Breast epithelium (tissue), 4 donors: ENCODE measurements around the gene KCNIP3. TPM values are rescaled to one million over a fixed set of nuclear protein-coding genes. Genes with fewer than 3 reads are reported as not detected.

Experiments
- DNase-seq, 2 donors: peaks; one replicate each; pipeline ENCODE4 v3.0.0-alpha.2; 2019; ENCODE audit warnings: low spot score in 2 of 2
- H3K27ac ChIP-seq, 2 donors: fragments of 200-600 bp; sonication (generic) in 1 of 2; one replicate each; pipeline ENCODE4 v1.5.1; 2016 to 2019; ENCODE audit warnings: mild to moderate bottlenecking in 1 of 2
- H3K27me3 ChIP-seq, 2 donors: fragments of 200-600 bp; sonication (generic) in 1 of 2; one replicate each; pipeline versions ENCODE4 v1.5.1 to v1.6.0; 2017 to 2019; ENCODE audit warnings: control low read depth in 1 of 2, mild to moderate bottlenecking in 1 of 2
- H3K36me3 ChIP-seq: fragments of 200-600 bp; one replicate; pipeline ENCODE4 v1.5.1; 2019
- H3K4me1 ChIP-seq, 2 donors: fragments of 200-600 bp; sonication (generic); one replicate each; pipeline ENCODE4 v1.5.1; 2016 to 2019; ENCODE audit warnings: control low read depth in 1 of 2
- H3K4me3 ChIP-seq, 3 donors: fragments of 200-600 bp; sonication (generic); 1 replicate in 2 of 3; 2 replicates in 1 of 3; pipeline ENCODE4 v1.5.1; 2016 to 2019; ENCODE audit warnings: mild to moderate bottlenecking in 3 of 3, moderate library complexity in 2 of 3
- H3K9me3 ChIP-seq, 2 donors: fragments of 200-600 bp; sonication (generic) in 1 of 2; one replicate each; pipeline ENCODE4 v1.5.1; 2016 to 2019; ENCODE audit warnings: control low read depth in 1 of 2
- POLR2A ChIP-seq: fragments of 450-650 bp; IDR thresholded peaks from one replicate; pipeline ENCODE4 v1.6.1; 2016; ENCODE audit warnings: antibody characterized with exemption, mild to moderate bottlenecking, moderate library complexity
- POLR2AphosphoS5 ChIP-seq, 3 donors: sonication (generic); formaldehyde crosslinking; IDR thresholded peaks; one replicate each; pipeline ENCODE4 v1.6.1; 2017; ENCODE audit warnings: antibody characterized with exemption in 3 of 3
- intact Hi-C: fragments of 100-400 bp; cut with DNase I; formaldehyde crosslinking; loops from one replicate; pipeline ENCODE4 v1.15.1; 2023; ENCODE audit warnings: low total_unique reads
- total RNA-seq, 3 donors: library from RNA; depleted of rRNA; stranded (reverse); fragments of >200 nt; gene quantifications; one replicate each; pipeline ENCODE4 v1.1.0, GENCODE V29; 2016
- TF ChIP-seq, protein P1 (sequence below), 3 donors: fragments of 450-650 bp; IDR thresholded peaks; one replicate each; pipeline ENCODE4 v1.5.1; 2016 to 2017; ENCODE audit warnings: antibody characterized with exemption in 3 of 3, mild to moderate bottlenecking in 3 of 3, moderate library complexity in 3 of 3

The KCNIP3 gene
- total RNA-seq, 3 donors from 2014 or later = 14.4 to 30.1 (median 15.1) TPM

GRCh38 chr2:95316466-95317122, 19.4 kb downstream of the KCNIP3 start:
- intact Hi-C loops = no loop called here
- TF ChIP-seq POLR2AphosphoS5 (IDR thresholded peaks at IDR 0.05) = no peak
- TF ChIP-seq POLR2A = no peak
- TF ChIP-seq, protein P1, sequence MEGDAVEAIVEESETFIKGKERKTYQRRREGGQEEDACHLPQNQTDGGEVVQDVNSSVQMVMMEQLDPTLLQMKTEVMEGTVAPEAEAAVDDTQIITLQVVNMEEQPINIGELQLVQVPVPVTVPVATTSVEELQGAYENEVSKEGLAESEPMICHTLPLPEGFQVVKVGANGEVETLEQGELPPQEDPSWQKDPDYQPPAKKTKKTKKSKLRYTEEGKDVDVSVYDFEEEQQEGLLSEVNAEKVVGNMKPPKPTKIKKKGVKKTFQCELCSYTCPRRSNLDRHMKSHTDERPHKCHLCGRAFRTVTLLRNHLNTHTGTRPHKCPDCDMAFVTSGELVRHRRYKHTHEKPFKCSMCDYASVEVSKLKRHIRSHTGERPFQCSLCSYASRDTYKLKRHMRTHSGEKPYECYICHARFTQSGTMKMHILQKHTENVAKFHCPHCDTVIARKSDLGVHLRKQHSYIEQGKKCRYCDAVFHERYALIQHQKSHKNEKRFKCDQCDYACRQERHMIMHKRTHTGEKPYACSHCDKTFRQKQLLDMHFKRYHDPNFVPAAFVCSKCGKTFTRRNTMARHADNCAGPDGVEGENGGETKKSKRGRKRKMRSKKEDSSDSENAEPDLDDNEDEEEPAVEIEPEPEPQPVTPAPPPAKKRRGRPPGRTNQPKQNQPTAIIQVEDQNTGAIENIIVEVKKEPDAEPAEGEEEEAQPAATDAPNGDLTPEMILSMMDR (IDR thresholded peaks at IDR 0.05) = no peak
- Histone ChIP-seq H3K4me1 (peaks cover 4 to 23% of the 10 kb centered on the region in 2 donors), H3K27ac (peak overlapping the region in 1 of 2 donors; percentile 44), H3K4me3 (no peak overlapping the region), H3K36me3 (no peaks in the 10 kb centered on the region), H3K9me3 (no peaks in the 10 kb centered on the region), H3K27me3 (no peaks in the 10 kb centered on the region)
- no peak for DNase-seq

GRCh38 chr2:95317123-95317500, 20.0 kb downstream of the KCNIP3 start:
- TF ChIP-seq, protein P1 (IDR thresholded peaks at IDR 0.05) = no peak
- TF ChIP-seq POLR2A (no peak), POLR2AphosphoS5 (IDR thresholded peaks at IDR 0.05) (no peak)
- intact Hi-C loops = no loop called here
- H3K9me3 ChIP-seq = no peaks in the 10 kb centered on the region
- H3K27me3 ChIP-seq = no peaks in the 10 kb centered on the region
- H3K4me3 ChIP-seq = no peak overlapping the region
- no peaks in the 10 kb centered on the region for H3K36me3 ChIP-seq
- DNase-seq = no peak
- H3K4me1 ChIP-seq = peaks cover 4 to 23% of the 10 kb centered on the region in 2 donors
- H3K27ac ChIP-seq = no peak overlapping the region

DNA sequence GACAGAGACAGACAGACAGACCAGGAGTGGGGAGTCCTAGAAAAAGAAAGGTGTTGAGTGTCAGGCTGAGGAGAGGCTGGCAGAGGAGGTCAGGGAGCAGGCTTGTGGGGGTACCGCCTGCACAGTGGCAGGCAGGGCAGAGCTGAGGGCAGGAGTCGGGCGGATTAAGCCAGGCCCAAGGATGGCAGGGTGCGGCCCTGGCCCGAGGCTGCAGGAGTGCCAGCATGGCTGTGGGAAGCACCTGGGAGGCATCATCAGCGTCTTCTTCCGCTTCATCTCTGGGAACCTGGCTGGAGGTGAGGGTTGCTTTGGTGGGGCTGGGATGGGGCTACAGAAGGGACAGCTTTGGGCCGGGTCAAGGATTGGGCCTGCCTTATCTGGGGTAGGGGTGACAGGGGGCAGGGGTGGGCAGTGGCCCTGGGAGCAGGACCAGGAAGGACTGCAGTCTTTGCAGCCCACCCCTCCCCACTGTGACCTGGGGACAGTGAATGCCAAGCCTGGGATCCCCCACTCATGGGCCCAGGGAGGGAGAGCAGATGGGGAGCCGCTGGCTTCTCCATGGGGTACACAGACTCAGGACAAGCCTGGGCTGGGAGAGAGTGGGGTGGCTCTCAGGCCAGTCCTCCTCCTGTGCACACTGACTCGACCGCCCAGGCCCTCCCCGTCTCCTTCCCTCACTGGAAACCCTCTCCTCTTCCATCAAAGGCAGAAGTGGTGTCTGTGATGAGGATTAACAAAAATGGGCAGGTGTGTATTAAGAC, 20.7 kb downstream of the KCNIP3 start:
- DNase-seq = no peak
- Histone ChIP-seq H3K36me3 (no peaks in the 10 kb centered on the region), H3K4me3 (no peak overlapping the region), H3K27ac (no peak overlapping the region), H3K9me3 (no peaks in the 10 kb centered on the region), H3K27me3 (no peaks in the 10 kb centered on the region), H3K4me1 (peaks cover 4 to 23% of the 10 kb centered on the region in 2 donors)
- intact Hi-C loops = no loop called here
- TF ChIP-seq POLR2A = no peak
- no peak for TF ChIP-seq POLR2AphosphoS5 (IDR thresholded peaks at IDR 0.05)
- TF ChIP-seq, protein P1 (IDR thresholded peaks at IDR 0.05) = no peak

DNA sequence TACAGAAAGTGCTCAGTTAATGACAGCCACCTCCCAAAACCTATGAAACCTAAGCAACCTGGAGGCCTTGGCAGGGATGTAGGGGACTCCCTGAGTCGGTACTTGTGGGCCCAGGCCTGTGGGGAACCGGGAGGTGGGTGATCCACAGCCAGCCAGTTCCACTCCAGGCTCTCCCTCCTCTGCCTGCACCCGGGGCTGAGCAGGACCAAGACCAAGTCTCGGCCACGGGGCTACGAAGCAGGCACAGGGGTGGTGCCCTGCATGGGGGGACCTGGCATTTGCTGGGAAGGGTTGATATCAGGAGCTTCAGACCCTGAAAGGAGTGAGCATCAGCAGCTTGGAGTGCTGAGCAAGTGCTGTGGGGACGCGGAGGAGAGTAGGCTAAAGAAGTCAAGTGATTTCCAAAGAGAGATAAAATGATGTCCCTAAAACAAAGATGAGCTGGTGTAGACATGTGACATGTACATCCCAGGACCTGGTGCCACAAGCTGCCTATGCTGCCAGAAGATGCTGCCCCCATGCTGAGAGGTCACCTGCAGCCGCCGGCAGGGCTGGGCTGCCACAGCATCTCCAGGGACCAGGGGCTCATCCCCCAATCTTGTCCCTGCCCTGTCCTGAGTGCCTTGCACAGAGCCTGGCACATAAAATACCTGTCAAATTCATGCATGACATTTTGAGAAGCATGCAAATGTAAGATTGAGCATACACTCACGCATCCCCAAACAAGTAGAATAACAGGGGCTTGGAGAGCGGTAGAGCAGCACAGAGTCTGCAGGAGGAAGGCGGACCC, 21.5 kb downstream of the KCNIP3 start:
- intact Hi-C loops = no loop called here

More for the DNA sequence above, 21.5 kb downstream of the KCNIP3 start:
- Histone ChIP-seq H3K4me3 (no peak overlapping the region), H3K9me3 (no peaks in the 10 kb centered on the region), H3K36me3 (no peaks in the 10 kb centered on the region), H3K4me1 (peaks cover 4 to 20% of the 10 kb centered on the region in 2 donors), H3K27me3 (no peaks in the 10 kb centered on the region), H3K27ac (no peak overlapping the region)
- DNase-seq = no peak
- TF ChIP-seq, protein P1 (IDR thresholded peaks at IDR 0.05) = no peak
- no peak for TF ChIP-seq POLR2AphosphoS5 (IDR thresholded peaks at IDR 0.05)
- no peak for TF ChIP-seq POLR2A
